ENCODE data around the gene TNNI2. TPM values are rescaled to one million over a fixed set of nuclear protein-coding genes. Genes with fewer than 3 reads are reported as not detected.

The TNNI2 gene
- polyA plus RNA-seq, 1 donor (not counting 4 experiments of a cell fraction or from before 2014, with no cell fraction given), result 10.7 TPM

DNA sequence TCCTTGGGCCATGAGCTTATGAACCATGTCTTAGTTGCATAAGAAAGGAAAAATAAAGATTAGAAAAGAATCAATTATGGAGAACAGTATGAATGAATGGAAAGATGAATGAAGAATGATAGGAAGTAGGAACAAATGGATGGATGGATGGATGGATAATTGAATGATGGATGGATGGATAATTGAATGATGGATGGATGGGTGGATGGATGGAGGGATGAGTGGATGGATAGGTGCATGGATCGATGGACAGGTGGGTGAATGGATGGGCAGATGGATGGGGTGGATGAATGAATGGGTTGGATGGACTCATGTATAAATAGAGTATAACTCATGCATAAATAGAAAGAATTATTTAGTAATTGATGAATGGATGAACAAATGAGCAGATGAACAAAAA is 21.3 kb downstream of the TNNI2 start:
- Histone ChIP-seq H3K27ac (ENCODE audit: control insufficient read depth, insufficient read depth, low read length) (no peak overlapping the region), H3K79me2 (ENCODE audit: control insufficient read depth, insufficient read depth, low read length) (no peaks in the 10 kb centered on the region), H4K20me1 (ENCODE audit: control insufficient read depth, extremely low read depth, insufficient read depth, low read length) (no peaks in the 10 kb centered on the region), H3K36me3 (ENCODE audit: control insufficient read depth in 2 of 2, extremely low read depth in 1 of 2, insufficient read depth in 2 of 2, low read length in 2 of 2) (no peaks in the 10 kb centered on the region), H3K9me3 (ENCODE audit: control insufficient read depth, low read depth, low read length) (no peaks in the 10 kb centered on the region), H3K4me2 (ENCODE audit: control insufficient read depth, extremely low read depth, insufficient read depth, low read depth, low read length) (no peak overlapping the region), H3K9me1 (ENCODE audit: control insufficient read depth, extremely low read depth, insufficient read depth, low read length) (no peaks in the 10 kb centered on the region), H3K4me1 (ENCODE audit: control insufficient read depth, extremely low read depth, insufficient read depth, low read length) (peaks cover 10% of the 10 kb centered on the region), H3K4me3 (ENCODE audit: control insufficient read depth in 2 of 3, extremely low read depth in 1 of 3, insufficient read depth in 2 of 3, low read depth in 1 of 3, low read length in 3 of 3) (no peak overlapping the region), H2AFZ (ENCODE audit: control insufficient read depth, low read length) (no peak overlapping the region), H3K9ac (ENCODE audit: control insufficient read depth, extremely low read depth, insufficient read depth, low read length) (no peak overlapping the region), H3K27me3 (ENCODE audit: control insufficient read depth, extremely low read depth, insufficient read depth, low read length) (no peaks in the 10 kb centered on the region)
- TF ChIP-seq CTCF (optimal IDR thresholded peaks at IDR 0.05 in 1 of 3, IDR thresholded peaks at IDR 0.05 in 1 of 3, conservative IDR thresholded peaks at IDR 0.05 in 1 of 3; ENCODE audit: extremely low read depth in 1 of 3, insufficient read depth in 2 of 3, low read length in 3 of 3), result no peak
- TF ChIP-seq EZH2 (IDR thresholded peaks at IDR 0.05; ENCODE audit: low read length), result no peak
- dilution Hi-C loops (cut with MboI; ENCODE audit: extremely low pct_ligation_motif_present, low sequenced_read_pairs), result no loop called here
- FAIRE-seq (no peak), DNase-seq (ENCODE audit: low read depth, low spot score) (no peak)

DNA sequence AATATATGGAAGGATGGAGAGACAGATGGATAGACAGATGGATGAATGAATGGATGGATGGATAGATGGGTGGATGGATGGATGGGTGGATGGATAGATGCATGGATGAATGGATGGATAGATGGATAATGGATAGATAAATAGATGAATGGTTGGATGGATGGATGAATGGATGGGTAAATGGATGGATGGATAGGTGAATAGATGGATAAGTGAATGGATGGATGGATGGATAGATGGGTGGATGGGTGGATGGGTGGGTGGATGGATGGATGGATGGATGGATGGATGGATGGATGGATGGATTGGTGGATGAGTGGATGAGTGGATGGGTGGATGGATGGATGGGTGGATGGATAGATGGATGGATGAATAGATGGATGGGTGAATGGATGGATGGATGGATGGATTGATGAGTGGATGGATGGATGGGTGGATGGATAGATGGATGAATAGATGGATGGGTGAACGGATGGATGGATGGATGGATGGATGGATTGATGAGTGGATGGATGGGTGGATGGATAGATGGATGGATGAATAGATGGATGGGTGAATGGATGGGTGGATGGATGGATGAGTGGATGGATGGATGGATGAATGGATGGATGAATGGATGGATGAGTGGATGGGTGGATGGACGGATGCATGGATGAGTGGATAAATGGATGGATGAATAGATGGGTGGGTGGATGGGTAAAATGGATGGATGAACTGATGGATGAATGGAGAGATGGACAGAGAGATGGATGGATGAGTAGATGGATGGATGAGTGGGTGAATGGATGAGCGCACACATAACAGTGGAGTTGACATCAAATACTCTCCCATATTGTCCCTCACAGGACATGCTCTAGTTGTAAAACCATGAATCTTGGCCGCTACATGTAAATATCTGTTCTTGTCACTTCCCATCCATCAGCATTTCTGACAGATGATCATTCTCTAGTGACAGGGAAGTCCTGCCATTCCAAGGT is 22.9 kb downstream of the TNNI2 start:
- Histone ChIP-seq H4K20me1 (ENCODE audit: control insufficient read depth, extremely low read depth, insufficient read depth, low read length) (no peaks in the 10 kb centered on the region), H3K4me2 (ENCODE audit: control insufficient read depth, extremely low read depth, insufficient read depth, low read depth, low read length) (no peak overlapping the region), H2AFZ (ENCODE audit: control insufficient read depth, low read length) (no peak overlapping the region), H3K4me1 (ENCODE audit: control insufficient read depth, extremely low read depth, insufficient read depth, low read length) (peaks cover 10% of the 10 kb centered on the region), H3K27ac (ENCODE audit: control insufficient read depth, insufficient read depth, low read length) (no peak overlapping the region), H3K36me3 (ENCODE audit: control insufficient read depth in 2 of 2, extremely low read depth in 1 of 2, insufficient read depth in 2 of 2, low read length in 2 of 2) (no peaks in the 10 kb centered on the region), H3K9me1 (ENCODE audit: control insufficient read depth, extremely low read depth, insufficient read depth, low read length) (no peaks in the 10 kb centered on the region), H3K4me3 (ENCODE audit: control insufficient read depth in 2 of 3, extremely low read depth in 1 of 3, insufficient read depth in 2 of 3, low read depth in 1 of 3, low read length in 3 of 3) (no peak overlapping the region), H3K79me2 (ENCODE audit: control insufficient read depth, insufficient read depth, low read length) (no peaks in the 10 kb centered on the region), H3K27me3 (ENCODE audit: control insufficient read depth, extremely low read depth, insufficient read depth, low read length) (no peaks in the 10 kb centered on the region), H3K9me3 (ENCODE audit: control insufficient read depth, low read depth, low read length) (no peaks in the 10 kb centered on the region), H3K9ac (ENCODE audit: control insufficient read depth, extremely low read depth, insufficient read depth, low read length) (no peak overlapping the region)
- dilution Hi-C loops (cut with MboI; ENCODE audit: extremely low pct_ligation_motif_present, low sequenced_read_pairs), result no loop called here
- TF ChIP-seq EZH2 (IDR thresholded peaks at IDR 0.05; ENCODE audit: low read length), result no peak
- TF ChIP-seq CTCF (optimal IDR thresholded peaks at IDR 0.05 in 1 of 3, IDR thresholded peaks at IDR 0.05 in 1 of 3, conservative IDR thresholded peaks at IDR 0.05 in 1 of 3; ENCODE audit: extremely low read depth in 1 of 3, insufficient read depth in 2 of 3, low read length in 3 of 3), result no peak
- DNase-seq (ENCODE audit: low read depth, low spot score) (no peak), FAIRE-seq (no peak)
